Measurements from ENCODE around the gene SULT6B1.

Gene SULT6B1

GRCh38 chr2:37164757-37165156, 23.7 kb downstream of the SULT6B1 start:
- no peak for DNase-seq (ENCODE audit: low read depth in 2 of 2)
- no peak for TF ChIP-seq CTCF (IDR thresholded peaks at IDR 0.05; ENCODE audit: low read depth, low read length)
- no peak overlapping the region for H3K4me3 ChIP-seq (replicated peaks in 1 of 2; ENCODE audit: low read depth in 2 of 2, low read length in 2 of 2)

- peak within 1 kb of the TSS; percentile 82 to 92 for H3K4me3 ChIP-seq (replicated peaks in 1 of 2; ENCODE audit: low read depth in 2 of 2, low read length in 2 of 2)
- DNase-seq (ENCODE audit: low read depth in 2 of 2), result peak; percentile 84 to 90
- no peak for TF ChIP-seq CTCF (IDR thresholded peaks at IDR 0.05; ENCODE audit: low read depth, low read length)
Measured at GRCh38 chr2:37156857-37157714, 31.4 kb downstream of the SULT6B1 start, which contains the start of gene EIF2AK2. Gene EIF2AK2, minus strand, starts transcription at chr2:37156980. Its CDS starts 9,174 bp downstream, at chr2:37147806.

- DNase-seq (ENCODE audit: low read depth in 2 of 2), result peak; percentile 59 to 66
- H3K4me3 ChIP-seq (replicated peaks in 1 of 2; ENCODE audit: low read depth in 2 of 2, low read length in 2 of 2), result peak overlapping the region; percentile 82 to 92
- no peak for TF ChIP-seq CTCF (IDR thresholded peaks at IDR 0.05; ENCODE audit: low read depth, low read length)
Measured at GRCh38 chr2:37156071-37156856, 32.2 kb downstream of the SULT6B1 start.

- H3K4me3 ChIP-seq (replicated peaks in 1 of 2; ENCODE audit: low read depth in 2 of 2, low read length in 2 of 2), result no peak overlapping the region
- TF ChIP-seq CTCF (IDR thresholded peaks at IDR 0.05; ENCODE audit: low read depth, low read length), result no peak
- no peak for DNase-seq (ENCODE audit: low read depth in 2 of 2)
Measured at GRCh38 chr2:37154785-37155184, 33.7 kb downstream of the SULT6B1 start.

GRCh38 chr2:37153224-37153623, 35.2 kb downstream of the SULT6B1 start:
- no peak for TF ChIP-seq CTCF (IDR thresholded peaks at IDR 0.05; ENCODE audit: low read depth, low read length)
- DNase-seq (ENCODE audit: low read depth in 2 of 2), result no peak
- no peak overlapping the region for H3K4me3 ChIP-seq (replicated peaks in 1 of 2; ENCODE audit: low read depth in 2 of 2, low read length in 2 of 2)

GRCh38 chr2:37149626-37150322, 38.7 kb downstream of the SULT6B1 start:
- TF ChIP-seq CTCF (IDR thresholded peaks at IDR 0.05; ENCODE audit: low read depth, low read length), result no peak
- no peak for DNase-seq (ENCODE audit: low read depth in 2 of 2)

More at GRCh38 chr2:37149626-37150322, 38.7 kb downstream of the SULT6B1 start:
- H3K4me3 ChIP-seq (replicated peaks in 1 of 2; ENCODE audit: low read depth in 2 of 2, low read length in 2 of 2), result no peak overlapping the region

Measured in cardiac fibroblast (primary cell).